HG03442 (cell line): Measurements from ENCODE around the gene BEGAIN.

Experiments used
- ATAC-seq: cut with Tn5 transposase; IDR thresholded peaks from one replicate; pipeline ENCODE4 v1.9.1; 2021; ENCODE audit warnings: mild to moderate bottlenecking, moderate library complexity; ENCODE audit not compliant: unreplicated experiment

BEGAIN gene

DNA sequence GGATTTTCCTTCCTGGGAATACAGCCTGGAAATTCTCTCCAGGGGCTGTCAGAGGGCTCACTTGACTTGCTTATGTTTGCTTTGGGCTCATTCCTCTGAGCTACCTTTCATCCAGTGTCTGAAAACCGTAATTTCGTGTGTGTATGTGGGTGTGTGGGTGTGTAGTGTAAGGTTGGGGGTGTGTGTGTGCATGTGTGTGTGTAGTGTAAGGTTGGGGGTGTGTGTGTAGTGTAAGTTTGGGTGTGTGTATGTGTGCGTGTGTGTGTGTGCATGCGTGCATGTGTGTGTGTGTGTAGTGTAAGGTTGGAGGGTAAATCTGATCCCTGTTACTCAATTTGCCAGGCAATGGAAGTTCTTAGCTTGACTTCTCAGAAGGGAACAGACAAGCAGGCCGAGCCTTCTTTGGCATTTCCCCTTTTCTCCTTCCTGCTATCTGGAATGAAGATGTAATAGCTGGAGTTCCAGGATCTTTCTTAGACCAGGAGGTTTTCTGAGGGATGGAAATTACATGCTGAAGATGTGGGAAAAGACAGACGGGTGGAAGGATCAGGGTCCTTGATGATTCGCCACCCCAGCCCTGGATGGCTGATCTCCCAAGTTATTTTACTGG lies 15.5 kb upstream of the BEGAIN start:
- ATAC-seq = no peak

DNA sequence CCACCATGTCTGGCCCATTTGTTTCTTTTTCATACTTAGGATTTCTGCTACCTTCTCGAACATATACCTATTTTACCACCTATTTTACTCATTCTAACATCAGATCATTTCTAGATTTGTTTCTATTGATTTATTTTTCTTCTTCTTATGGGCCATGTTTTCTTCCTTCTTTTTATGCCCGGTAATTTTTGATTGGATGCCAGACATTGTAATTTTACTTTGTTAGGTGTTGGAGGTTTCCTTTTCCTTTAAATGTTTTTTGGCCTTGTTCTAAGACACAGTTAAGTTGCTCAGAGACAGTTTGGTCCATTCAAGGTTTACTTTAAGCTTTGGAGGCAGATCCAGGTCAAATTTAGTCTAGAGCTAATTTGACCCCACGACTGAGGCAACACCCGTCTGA lies 14.7 kb upstream of the BEGAIN start:
- ATAC-seq = no peak

DNA sequence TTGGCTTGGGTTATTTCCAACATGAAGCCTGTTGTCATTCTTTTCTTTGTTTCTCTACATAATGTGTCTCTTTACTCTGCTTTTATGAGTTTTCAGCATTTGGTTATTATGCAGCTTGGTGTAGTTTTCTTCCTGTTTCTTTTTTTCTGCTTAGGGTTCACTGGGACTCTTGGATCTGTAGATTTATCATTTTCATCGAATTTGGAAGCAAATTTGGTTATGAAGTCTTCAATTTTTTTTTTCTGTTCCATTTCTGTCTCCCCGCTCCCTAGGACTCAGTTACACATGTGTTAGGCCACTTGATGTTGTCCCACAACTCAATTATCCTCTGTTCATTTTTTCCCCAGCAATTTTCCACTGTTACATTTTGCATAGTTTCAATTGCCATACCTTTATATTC lies 13.8 kb upstream of the BEGAIN start:
- no peak for ATAC-seq

DNA sequence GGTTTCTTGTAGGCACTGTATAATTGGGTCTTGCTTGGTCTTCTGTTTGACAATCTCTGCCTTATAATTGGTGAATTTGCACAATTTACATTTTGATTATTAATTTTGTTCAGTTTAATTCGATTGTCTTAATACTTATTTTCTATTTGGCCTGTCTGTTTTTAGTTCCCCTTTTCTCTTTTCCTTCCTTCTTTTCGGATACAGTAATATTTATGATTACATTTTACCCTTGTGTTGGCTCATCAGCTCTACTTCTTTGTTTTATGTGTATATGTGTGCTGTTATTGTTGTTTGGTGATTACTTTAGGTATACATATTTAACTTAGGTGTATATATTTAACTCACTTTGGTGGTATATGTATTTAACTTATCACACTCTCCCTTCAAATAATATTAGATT lies 12.8 kb upstream of the BEGAIN start:
- ATAC-seq = no peak

DNA sequence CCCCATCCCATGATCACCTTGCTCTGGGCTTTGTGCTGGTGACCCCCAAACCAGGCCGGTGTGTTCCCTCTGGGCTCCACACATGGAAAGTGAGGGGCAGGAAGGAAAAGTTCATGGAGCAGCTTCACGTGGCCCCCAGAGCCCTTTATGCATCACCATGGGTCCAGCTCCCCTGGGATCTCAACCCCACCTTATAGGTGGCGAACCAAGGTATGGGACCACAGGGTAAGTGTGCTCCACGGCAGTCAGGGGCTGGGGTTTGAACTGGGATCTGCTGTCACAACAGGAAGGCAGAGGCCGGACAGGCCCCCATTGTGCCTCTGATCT lies 7.4 kb upstream of the BEGAIN start:
- ATAC-seq = no peak

DNA sequence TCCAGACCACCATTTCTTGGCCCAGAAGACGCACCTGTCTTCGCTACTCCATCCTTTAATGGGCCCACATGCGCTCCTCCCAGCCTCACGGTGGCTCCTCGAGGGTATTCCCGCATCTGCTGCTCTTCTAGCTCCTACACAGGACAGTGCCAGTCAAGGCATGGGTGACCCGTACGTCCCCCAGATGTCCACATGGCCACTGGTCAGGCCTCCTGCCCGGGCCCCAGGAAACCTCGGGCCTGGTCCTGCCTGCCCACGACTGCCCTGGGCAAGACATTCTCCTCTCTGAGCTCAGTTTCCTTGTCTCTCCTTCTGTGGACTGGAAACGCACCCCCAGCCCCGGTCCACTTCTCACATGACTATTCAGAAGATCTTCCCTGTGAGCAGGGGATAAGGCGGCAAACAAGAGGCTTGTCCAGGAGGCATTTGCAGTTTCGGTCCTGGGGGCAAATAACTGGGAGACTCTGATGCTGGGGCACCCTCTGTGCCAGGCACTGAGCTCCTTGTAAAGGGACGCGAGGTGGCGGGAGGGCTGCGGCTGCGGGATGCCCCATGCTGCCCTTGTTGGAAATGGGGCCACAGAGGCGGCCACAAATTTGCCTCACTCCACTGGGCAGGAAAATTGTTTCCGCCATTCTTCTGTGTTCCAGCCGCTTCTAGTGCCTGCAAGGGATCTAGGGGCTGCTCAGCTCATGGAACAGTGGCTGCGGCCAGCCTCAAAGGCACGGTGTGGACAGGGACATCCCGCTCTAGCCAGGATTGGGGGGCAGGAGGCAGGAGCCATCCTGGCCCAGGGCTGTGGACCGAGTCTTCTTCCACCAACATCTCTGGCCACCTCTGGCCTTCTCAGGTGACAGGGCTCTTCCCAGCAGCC lies 6.8 kb upstream of the BEGAIN start:
- ATAC-seq = no peak

DNA sequence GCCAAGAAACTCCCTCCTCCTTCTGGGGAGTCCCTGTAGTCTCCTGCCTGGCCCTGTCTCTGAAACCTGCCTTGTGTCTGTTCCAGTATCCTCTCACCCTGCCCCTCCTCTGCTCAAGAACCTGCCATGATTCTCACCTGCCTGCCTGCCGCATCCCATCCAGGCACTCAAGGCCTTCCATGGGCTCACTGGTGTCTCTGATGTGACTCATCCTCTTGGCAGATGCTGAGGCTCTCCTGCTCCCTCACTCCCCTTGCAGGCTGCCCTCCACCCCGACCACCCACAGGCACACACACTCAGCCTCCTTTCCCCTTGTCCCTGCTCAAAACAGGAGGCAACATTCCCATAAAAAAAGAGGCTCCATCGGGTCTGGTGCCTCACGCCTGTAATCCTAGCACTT lies 5.8 kb upstream of the BEGAIN start:
- ATAC-seq = no peak

DNA sequence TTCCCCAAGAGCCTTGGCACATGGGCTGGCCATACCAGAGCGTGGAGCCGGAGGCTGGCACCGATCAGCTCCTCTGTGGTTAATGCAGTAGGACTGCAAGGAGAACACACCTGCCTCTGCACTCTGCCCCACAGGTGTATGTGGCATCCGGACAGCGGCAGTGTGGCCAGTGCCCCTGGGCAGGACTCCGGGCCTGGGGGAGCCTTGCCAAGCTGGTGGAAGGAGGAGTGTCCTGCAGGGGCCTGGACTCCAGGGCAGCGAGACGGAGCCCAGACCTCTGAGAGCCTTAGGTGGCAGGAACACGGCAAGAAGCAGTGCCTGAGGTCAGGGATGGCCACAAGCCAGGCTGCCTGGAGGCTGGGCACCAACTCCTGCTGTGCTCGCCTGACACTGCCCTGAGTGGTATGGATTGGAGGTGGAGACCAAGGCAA lies 5.3 kb upstream of the BEGAIN start:
- ATAC-seq = no peak

DNA sequence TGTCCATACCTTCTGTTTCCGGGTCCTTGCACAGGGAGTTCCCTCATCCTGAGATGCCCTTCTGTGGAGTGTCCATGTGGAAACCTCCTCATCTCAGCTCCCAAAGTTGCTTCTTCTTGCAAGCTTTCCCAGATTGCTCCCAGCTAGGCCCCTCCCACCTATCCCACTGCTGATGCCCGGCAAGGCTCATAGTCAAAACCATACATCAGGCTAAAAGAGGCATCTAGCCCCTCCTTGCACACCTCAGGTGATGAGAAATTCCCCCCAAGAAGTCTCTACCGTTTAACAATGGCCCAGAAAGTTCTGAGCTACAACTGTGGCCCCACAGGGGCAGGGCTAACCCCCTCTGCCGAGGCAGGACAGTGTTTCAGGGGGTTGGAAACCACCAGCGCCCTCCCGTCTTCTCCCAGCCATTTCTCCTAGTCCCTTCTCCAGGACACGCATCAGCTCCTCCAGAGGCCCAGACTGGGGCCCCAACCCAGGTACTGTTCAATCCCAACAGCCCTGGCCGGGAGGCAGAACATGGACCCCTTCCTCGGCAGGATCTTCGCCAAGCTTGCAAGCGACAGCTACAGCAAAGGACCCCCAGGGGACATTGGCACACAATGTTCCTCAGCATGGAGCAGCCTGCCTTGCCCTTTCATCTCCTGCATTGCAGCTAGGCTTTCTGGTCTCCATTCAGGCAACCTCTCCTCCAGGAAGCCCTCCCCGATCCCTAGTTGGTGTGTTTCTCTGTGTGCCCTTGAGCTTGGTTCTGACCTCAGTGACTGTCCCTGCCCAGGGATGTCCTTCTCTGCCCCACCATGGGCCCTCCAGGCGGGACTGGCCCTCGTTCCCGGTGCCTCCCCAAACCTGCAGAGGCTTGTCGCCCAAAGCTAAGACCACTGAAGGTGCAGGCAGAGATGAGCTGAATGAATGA lies 4.5 kb upstream of the BEGAIN start:
- ATAC-seq = no peak

DNA sequence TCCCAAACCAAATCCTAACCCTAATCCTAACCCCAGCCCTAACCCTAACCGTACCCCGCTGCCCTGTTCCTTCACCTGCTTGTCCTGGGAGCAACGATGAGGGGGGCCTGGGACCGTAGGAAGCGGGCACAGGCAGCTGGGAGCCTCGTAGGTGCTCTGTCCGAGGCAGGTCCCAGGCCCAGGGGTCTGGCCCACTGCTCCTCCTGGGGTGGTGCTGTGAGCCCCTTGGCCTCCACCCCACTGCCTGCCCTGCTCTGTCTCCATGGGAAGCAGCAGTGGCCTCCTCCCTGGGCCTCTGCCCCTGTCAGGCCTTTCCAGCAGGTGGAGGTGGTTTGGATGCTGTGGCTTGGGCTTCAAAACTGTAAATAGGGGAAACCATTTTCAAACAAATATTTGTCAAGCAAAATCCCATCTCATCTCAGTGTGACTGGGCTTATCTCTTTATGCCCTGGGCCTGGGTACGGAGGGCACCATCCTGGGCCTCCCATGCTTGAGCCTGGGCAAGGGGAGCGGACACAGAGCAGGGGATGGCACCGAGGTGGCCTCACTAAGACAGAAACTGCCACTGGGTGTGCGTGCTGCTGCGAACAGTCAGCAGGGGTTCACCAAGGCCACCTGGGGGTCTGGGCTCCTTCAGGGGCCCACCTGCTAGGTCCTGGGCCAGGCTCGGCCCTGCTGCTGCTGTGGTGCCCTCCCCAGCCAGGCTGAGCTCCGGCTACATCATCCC lies 3.7 kb upstream of the BEGAIN start:
- no peak for ATAC-seq

DNA sequence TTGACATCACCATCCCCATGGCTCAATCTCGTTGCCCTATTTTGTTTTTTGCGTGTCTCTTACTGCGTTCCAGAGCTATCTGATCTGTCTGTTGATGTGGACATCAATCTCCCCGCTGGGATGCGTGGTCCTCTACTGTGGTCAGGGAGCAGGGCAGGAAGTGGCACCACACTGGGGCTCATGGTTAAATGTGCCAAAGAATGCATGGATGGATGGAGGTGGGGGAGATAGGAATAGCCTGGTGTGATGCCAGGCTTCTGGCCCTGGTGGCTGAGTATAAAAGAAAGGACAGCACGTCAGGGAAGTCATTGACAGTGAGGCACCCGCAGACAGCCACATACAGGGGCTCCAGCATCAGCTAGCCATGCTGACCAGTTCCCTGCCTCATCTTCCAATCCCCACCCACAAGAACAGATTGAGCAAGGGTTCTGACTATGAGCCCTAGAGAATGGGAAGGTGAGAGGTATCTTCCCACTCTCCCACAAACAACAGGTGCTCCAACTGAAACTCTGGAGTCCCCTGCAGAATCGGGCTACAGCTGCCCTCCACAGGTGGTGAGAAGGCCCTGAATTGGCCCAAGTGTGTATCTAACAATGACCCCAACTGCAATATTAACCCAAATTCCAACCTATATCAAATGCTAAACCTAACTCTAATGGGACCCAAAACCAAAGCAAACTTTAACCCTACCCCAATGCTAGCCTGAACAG lies 2.7 kb upstream of the BEGAIN start:
- no peak for ATAC-seq

DNA sequence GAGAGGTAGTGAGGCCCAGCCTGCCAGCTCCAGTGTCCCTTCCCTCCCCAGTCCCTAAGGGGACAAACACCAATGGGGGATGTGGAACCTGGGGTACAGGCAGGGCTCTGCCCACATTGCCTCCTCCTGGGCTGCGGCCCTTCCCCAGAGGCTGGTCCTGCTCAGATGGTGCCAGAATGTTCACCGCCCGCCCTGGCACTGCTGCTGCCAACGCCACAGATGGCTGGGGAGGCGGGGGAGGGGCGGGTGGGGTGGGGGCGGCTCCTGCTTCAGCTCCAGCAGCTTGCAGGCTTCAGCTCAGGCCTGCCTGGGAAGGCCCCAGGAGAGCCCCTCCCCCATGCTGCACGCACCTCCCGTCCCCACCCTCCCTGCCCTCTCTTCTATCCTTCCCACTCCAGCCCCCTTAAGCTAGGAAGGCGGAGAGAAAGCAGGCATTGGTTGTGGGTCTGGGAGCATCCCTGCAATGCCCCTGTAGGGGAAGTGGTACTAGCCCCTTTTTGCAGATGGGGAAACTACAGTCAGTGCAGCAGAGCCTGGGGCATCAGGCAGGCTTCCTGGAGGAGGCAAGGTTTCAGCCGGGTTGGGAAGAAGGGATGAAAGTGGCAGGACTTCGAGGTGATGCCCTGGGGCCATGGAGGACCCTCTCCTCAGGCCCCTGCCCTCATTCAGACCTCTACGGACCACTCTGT lies 2.0 kb upstream of the BEGAIN start:
- ATAC-seq = no peak

DNA sequence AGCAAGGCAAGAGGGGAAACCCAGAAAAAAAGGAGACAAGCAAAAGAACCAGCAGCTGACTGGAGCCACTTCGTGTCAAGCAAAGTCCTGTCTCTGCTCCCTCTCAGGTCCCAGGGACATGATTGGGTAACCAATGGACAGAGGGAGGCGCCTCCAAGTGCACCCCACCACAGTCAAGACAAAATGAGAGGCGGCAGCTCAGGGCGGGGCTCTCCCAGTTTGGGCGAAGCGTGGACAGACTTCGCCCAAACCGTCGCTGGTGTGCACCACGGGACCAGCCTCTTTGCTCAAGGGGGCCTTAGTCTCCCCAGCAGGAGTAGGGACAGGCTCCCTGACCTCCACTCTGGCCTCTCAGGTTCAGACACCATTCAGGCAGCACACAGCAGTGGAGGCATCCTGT lies 1.5 kb upstream of the BEGAIN start:
- no peak for ATAC-seq

DNA sequence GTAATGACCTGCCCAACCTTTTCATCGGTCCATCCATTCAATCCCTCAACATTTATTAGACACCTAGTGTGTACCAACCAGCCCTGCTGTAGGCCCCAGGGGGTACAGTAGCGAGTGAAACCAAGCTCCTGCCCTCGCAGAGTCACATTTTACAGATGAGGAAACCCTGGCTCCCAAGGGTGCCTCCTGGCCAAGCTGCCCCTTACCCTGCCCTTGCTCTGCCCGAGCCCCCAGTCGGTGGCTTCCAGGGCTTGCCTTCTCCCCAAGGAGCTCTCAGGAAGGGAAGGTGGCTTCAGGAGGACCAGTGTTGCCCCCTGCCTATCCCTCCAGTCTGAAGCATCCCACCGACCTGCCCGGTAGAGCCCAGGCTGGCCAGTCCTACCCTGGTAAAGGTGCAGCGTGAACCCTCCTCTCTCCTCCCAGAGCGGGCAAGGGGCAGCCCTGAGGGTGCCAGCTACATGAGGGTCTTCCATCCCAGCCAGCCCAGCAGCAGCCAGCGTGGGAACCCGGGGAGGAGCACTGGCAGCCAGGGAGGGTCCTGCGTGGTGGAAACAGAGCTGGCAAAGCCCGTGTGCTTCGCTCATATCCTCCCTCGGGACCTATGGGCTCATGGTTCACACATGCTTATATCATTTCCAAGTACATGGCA lies 670 bp upstream of the BEGAIN start:
- ATAC-seq = no peak

DNA sequence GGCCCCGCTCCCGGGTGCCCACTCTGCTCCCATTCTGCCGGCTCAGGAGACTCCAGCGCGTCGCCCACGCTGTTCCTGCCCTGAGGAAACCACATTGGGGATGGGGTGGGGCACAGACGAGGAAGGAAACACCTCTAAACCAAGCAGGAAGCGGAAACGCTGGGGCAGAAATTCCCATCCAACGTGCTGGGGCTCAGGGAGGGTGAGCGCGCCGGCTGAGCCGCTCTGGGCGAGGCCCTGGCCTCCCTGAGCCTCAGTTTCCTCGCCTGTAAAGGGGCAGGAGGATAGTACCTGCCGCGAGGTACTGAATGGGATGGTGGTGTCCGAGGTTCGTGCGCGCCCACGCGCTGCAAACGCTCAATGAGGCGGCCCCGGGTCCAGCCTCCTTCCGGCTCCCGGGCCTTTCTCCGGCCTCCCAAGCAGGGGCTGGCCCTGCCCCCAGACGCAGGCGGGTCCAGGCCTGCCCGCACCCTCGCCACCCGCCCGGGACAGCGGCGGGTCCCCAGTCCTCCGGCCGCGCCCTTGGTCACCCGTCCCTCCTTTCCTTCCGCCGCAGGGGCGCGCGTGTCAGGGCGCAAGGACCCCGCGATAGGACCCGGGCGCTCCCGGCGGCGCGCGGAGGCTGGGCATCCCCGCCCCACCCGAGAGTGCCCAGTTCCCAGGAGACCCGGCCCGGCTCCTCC lies 673 bp downstream of the BEGAIN start:
- no peak for ATAC-seq

DNA sequence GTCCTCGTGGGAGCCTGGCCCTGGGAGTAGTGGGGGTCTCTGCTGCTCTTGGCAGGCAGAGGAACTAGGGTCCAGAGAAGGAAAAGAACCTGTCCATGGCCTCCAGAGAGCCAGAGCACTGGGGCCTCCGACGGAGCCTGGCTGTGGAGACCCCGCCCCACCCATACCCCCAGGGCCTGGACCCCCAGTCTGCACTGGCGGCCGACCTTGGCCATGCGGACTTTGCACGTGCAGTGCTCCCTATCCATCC lies 1.1 kb downstream of the BEGAIN start:
- ATAC-seq = no peak

DNA sequence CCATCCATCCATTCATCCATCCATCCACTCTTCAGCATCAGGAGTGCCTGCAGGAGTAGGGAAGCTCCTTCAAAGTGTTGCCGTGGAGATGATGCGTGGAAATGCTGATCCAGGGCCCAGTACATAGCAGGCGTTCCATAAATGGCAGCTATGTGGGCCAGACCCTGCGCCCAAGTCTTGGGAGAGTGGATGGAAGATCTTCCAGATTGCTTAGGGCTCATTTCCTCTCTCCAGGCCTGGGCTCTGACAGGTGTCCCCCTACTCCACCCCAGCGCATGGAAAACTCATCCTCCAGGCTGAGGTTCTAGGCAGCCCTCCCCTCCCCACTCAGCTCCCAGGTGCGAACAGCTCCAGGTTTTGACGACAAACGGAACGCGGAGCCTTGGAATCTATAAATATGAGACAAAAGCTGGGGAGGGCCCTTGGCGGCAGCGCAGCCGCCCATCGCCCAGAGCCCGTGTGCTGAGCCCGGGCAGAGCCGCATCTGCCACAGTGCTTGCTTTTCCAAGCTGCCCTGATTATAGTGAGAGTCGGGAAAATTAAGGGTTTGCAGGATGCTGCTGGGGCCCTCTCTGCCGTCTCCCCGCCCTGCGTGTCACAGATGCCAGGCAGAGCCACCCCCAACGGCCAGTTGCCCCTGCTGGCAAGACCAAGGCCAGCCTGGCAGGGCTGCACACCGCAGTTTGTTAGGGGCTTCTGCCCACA lies 1.6 kb downstream of the BEGAIN start:
- ATAC-seq = no peak
